ES-I3 (cell line): ENCODE measurements around the gene FGD5.
"Not testable (repeated sequence)": the region's sequence is repeated elsewhere in the genome, so short reads cannot be mapped to it uniquely, and the experiment has no call there.

ENCODE experiments used
- H3K36me3 ChIP-seq: 2 replicates; pipeline ENCODE4 v1.6.1; 2013; ENCODE audit warnings: mild to moderate bottlenecking, low read length, control low read depth, moderate library complexity; ENCODE audit not compliant: insufficient read depth
- H3K4me1 ChIP-seq: 2 replicates; pipeline ENCODE4 v1.6.1; 2013; ENCODE audit warnings: mild to moderate bottlenecking, control low read depth, low read length; ENCODE audit not compliant: insufficient read depth
- H3K9ac ChIP-seq: 2 replicates; pipeline ENCODE4 v1.6.1; 2013; ENCODE audit warnings: low read depth, mild to moderate bottlenecking, low read length, moderate library complexity
- H3K9me3 ChIP-seq: 2 replicates; pipeline ENCODE4 v1.6.1; 2013; ENCODE audit warnings: mild to moderate bottlenecking, low read length, moderate library complexity; ENCODE audit not compliant: control insufficient read depth, insufficient read depth

FGD5 gene

DNA sequence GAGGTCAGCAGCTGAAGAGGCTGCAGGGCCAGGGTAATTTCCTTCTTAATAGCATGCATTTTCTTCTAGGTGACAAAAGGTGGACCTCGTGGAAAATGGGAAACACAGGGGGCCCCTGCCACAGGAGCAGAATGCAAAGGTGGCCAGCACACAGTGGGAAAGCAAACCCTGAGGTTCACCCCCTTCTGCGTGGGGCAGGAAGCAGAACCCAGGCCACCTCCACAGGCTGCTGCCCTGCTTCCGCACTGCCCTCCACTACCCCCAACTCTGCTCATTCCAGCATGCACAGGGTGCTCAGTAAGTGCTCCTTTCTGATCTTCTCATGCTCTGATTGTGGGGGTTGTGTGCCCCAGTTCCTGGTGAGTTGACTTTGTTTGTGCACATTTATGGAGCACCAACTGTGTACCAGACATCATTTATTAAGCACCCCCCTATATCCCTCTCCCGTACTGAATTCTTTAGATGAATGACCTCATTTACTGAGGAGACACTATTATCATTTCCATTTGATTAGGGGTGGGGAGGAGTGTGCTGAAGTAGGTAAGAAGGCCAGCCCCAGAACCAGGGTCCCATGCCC is 12.7 kb upstream of the FGD5 start:
- Histone ChIP-seq H3K9ac (no peak overlapping the region), H3K4me1 (peaks cover 14% of the 10 kb centered on the region), H3K9me3 (no peaks in the 10 kb centered on the region), H3K36me3 (no peaks in the 10 kb centered on the region)

- Histone ChIP-seq H3K4me1 (peaks cover 14% of the 10 kb centered on the region), H3K9me3 (no peaks in the 10 kb centered on the region), H3K9ac (no peak overlapping the region), H3K36me3 (no peaks in the 10 kb centered on the region)
Measured at GRCh38 chr3:14806641-14807263, 12.0 kb upstream of the FGD5 start.

DNA sequence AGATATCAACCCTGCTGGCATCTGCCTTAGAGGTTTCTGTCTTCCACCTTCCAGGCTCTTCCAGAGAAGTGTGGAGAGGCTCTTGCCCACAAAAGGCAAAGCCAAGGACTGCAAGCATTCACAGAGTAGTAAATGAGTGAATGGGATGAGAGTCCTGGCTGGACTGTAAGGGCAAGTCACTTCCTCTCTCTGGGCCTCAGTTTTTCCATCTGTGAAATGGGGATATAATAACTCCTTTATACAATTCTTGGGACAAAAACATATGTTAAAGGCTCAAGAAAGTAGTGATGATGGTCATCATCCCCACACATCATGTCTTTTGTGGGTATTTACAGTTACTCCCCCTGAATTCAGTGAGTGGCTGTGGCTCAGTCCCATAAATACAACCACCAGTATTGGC is 10.7 kb upstream of the FGD5 start:
- Histone ChIP-seq H3K4me1 (peaks cover 19% of the 10 kb centered on the region), H3K9ac (no peak overlapping the region), H3K36me3 (no peaks in the 10 kb centered on the region), H3K9me3 (no peaks in the 10 kb centered on the region)

DNA sequence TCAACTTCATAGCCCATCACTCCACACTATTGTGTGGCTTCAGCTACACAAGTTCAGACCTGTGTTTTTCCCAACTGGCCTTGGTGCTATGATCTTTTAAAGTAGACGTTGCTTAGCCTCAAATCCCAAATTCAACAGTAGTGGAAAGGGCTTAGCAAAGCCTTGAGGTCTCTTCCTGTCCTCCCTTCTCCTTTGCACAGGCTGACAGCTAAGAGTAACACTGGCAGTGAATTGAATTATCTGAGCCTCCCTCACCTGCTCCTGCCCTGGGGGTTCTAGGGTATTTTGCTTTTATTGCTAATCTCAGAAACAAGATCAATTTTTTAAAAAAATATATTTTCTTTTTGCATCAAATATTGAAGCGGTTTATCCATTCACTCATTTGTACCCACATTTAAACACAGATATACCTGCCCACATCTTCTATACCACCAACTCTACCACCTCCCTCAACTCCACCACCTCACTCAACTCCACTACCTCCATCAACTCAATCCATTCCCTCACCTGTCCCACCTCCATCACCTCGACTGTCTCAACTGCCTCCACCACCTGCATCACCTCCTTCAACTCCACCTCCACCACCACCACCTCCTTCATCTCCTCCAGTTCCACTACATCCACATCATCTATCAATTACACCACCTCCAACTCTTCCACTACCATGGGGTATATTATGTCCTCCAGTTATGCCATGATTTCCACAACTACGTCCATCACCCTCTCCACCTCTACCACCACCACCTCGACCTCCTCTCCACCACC is 10.1 kb upstream of the FGD5 start:
- Histone ChIP-seq H3K4me1 (peaks cover 26% of the 10 kb centered on the region), H3K9me3 (no peaks in the 10 kb centered on the region), H3K36me3 (no peaks in the 10 kb centered on the region), H3K9ac (no peak overlapping the region)

DNA sequence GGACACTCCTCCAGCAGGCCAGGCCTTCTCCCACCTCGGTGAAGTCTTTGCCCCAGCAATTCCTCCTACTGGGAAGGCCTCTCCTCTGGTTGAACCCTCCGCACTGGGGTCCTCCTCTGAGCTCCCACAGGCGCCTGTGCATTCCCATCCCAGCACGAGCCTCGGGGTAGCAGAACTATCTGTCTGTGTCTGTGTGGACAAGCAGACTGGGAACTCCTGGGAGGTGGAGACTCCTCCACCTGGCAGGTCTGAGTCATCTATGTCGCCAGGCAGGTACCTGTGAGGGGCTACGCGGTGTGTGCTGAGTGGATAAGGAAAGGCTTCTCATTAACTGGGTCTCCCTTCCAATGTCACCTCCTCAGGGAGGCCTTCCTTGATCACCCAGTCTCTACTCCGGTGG is 9.2 kb upstream of the FGD5 start:
- Histone ChIP-seq H3K4me1 (peaks cover 28% of the 10 kb centered on the region), H3K9ac (peak overlapping the region; percentile 77; the same call in 1 of the 2 replicates)
- H3K9me3 ChIP-seq, H3K36me3 ChIP-seq: not testable (repeated sequence)

GRCh38 chr3:14810070-14810791 is 8.5 kb upstream of the FGD5 start:
- Histone ChIP-seq H3K9me3 (no peaks in the 10 kb centered on the region), H3K9ac (peak overlapping the region; percentile 87), H3K4me1 (peaks cover 25% of the 10 kb centered on the region), H3K36me3 (no peaks in the 10 kb centered on the region)

DNA sequence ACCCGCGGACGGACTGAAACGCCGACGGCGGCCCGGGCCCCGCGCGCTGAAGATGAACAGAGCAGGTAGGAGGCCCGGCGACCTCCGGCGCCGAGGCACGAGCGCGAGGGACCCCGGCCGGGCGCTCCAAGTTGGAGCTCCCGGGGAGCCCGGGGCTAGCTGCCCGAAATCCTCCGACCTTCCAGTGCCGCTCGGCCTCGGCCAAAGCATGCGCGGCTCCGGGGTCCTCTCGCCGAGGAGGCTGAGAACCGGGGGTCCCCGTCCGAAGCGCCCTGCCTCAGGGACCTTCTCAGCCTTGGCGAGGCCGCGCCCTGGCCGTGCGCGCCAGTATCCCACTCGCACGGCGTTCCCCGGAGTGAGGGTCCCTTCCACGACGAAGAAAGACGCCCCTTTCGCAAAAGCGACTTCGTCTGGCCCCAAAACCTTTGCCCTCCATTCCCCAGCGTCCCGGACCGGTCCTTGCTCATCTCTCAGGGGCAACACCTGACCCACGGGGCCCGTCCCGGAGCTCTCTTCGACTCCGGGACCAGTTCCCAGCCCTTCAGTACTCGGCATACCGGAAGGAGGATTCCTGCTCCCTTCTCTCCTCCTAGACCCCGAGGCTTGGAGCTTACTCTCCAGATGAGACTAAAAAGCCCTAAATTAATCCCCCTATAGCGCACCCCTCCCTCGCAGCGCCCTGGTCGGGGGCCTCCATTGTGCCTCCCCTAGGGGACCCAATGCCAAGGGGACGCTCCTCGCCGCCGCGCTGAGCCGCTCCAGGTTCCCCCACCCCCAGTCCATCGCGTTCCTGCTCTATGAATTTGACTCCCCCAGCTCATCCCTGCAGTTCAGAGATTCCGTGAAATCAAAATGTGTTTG is 7.7 kb upstream of the FGD5 start:
- Histone ChIP-seq H3K36me3 (no peaks in the 10 kb centered on the region), H3K9me3 (no peaks in the 10 kb centered on the region), H3K9ac (peak overlapping the region; percentile 87), H3K4me1 (peaks cover 24% of the 10 kb centered on the region)

- H3K9me3 ChIP-seq, result no peaks in the 10 kb centered on the region
- peak overlapping the region; percentile 87 for H3K9ac ChIP-seq
- peaks cover 24% of the 10 kb centered on the region for H3K4me1 ChIP-seq
Measured at GRCh38 chr3:14811684-14812083, 7.1 kb upstream of the FGD5 start.

GRCh38 chr3:14812196-14812790 is 6.5 kb upstream of the FGD5 start:
- no peaks in the 10 kb centered on the region for H3K36me3 ChIP-seq
- peak overlapping the region; percentile 87; the same call in 1 of the 2 replicates for H3K9ac ChIP-seq
- H3K4me1 ChIP-seq, result peaks cover 24% of the 10 kb centered on the region
- H3K9me3 ChIP-seq, result no peaks in the 10 kb centered on the region

More at GRCh38 chr3:14811684-14812083, 7.1 kb upstream of the FGD5 start:
- no peaks in the 10 kb centered on the region for H3K36me3 ChIP-seq

GRCh38 chr3:14814411-14814871 is 4.3 kb upstream of the FGD5 start:
- Histone ChIP-seq H3K4me1 (peaks cover 24% of the 10 kb centered on the region), H3K9me3 (no peaks in the 10 kb centered on the region), H3K9ac (no peak overlapping the region), H3K36me3 (no peaks in the 10 kb centered on the region)

DNA sequence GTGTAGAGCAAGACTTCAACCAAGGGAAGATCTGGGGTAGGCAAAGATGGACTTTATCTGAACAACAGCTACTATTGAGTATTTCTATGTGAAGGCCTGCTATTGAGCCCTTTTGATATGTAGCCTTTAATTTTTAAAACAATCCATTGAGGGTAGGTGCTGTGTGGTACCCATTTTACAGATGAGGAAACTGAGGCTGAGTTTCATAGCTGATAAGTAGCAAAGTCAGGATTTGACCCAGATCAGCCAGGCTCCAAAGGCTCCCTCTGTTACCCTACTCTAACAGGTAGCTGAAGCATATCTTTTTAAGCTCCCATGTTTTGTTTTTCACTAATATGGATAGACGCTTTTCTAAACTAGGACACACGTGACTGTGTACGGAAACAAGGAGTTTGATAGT is 2.4 kb upstream of the FGD5 start:
- Histone ChIP-seq H3K4me1 (peaks cover 24% of the 10 kb centered on the region), H3K9me3 (no peaks in the 10 kb centered on the region), H3K9ac (no peak overlapping the region), H3K36me3 (peaks cover 3% of the 10 kb centered on the region; the same call in 1 of the 2 replicates)

DNA sequence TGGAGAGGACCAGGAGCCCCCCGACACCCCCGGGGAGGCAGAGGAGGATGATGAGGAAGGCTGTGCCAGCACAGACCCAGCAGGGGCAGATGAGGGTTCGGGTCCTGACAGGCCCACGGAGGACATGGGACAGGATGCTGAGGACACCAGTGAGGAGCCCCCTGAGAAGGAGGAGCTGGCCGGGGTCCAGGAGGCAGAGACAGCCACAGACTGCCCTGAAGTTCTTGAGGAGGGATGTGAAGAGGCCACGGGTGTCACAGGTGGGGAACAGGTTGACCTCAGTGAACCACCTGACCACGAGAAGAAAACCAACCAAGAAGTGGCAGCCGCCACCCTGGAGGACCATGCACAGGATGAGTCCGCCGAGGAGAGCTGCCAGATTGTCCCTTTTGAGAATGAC is 909 bp downstream of the FGD5 start:
- H3K9me3 ChIP-seq, result no peaks in the 10 kb centered on the region
- H3K36me3 ChIP-seq, result peaks cover 3% of the 10 kb centered on the region; the same call in 1 of the 2 replicates
- peaks cover 7% of the 10 kb centered on the region for H3K4me1 ChIP-seq

GRCh38 chr3:14820156-14820555 is 1.4 kb downstream of the FGD5 start:
- no peaks in the 10 kb centered on the region for H3K9me3 ChIP-seq
- peaks cover 4% of the 10 kb centered on the region for H3K4me1 ChIP-seq
- H3K36me3 ChIP-seq, result peaks cover 3% of the 10 kb centered on the region; the same call in 1 of the 2 replicates
- H3K9ac ChIP-seq, result no peak overlapping the region

More for the DNA sequence above, 909 bp downstream of the FGD5 start:
- H3K9ac ChIP-seq, result no peak overlapping the region
